Tibial nerve (tissue), 4 donors: Measurements from ENCODE around the gene TMC3. TPM values are rescaled to one million over a fixed set of nuclear protein-coding genes. Genes with fewer than 3 reads are reported as not detected.

Experiments
- DNase-seq, 2 donors: peaks; one replicate each; pipeline ENCODE4 v3.0.0-alpha.2; 2019; ENCODE audit warnings: low spot score in 2 of 2
- H3K27ac ChIP-seq, 4 donors: fragments of 200-600 bp; sonication (generic) in 3 of 4; one replicate each; pipeline ENCODE4 v1.5.1; 2017 to 2019; ENCODE audit warnings: mild to moderate bottlenecking in 1 of 4
- H3K27me3 ChIP-seq, 2 donors: fragments of 200-600 bp; sonication (generic) in 1 of 2; one replicate each; pipeline versions ENCODE4 v1.5.1 to v1.6.0; 2017 to 2019
- H3K36me3 ChIP-seq, 3 donors: fragments of 200-600 bp; sonication (generic); one replicate each; pipeline ENCODE4 v1.5.1; 2018 to 2019
- H3K4me1 ChIP-seq, 4 donors: fragments of 200-600 bp; sonication (generic) in 3 of 4; one replicate each; pipeline ENCODE4 v1.5.1; 2017 to 2019
- H3K4me3 ChIP-seq, 4 donors: fragments of 200-600 bp; sonication (generic) in 3 of 4; one replicate each; pipeline ENCODE4 v1.5.1; 2017 to 2019; ENCODE audit warnings: mild to moderate bottlenecking in 1 of 4, moderate library complexity in 1 of 4
- H3K9me3 ChIP-seq, 4 donors: fragments of 200-600 bp; sonication (generic) in 3 of 4; one replicate each; pipeline ENCODE4 v1.5.1; 2017 to 2019
- EP300 ChIP-seq, 2 donors: sonication (generic); formaldehyde crosslinking; IDR thresholded peaks; one replicate each; pipeline ENCODE4 v1.6.1; 2017; ENCODE audit warnings: antibody characterized with exemption in 2 of 2, mild to moderate bottlenecking in 1 of 2
- POLR2A ChIP-seq, 2 donors: fragments of 450-650 bp; IDR thresholded peaks; one replicate each; pipeline ENCODE4 v1.6.1; 2017; ENCODE audit warnings: antibody characterized with exemption in 2 of 2, mild to moderate bottlenecking in 2 of 2, moderate library complexity in 2 of 2
- WGBS, 2 donors: methylation state at CpG; one replicate each; pipeline ENCODE4 v1.1.5; 2018; 5-methylcytosine and 5-hydroxymethylcytosine counted together
- total RNA-seq, 4 donors: library from RNA; depleted of rRNA; stranded (reverse); fragments of >200 nt; gene quantifications; one replicate each; pipeline ENCODE4 v1.1.0, GENCODE V29; 2016
- TF ChIP-seq, protein P1 (sequence below), 5 experiments: fragments of 200-600 bp in 3 of 5; fragments of 450-650 bp in 2 of 5; sonication (generic) in 3 of 5; IDR thresholded peaks; one replicate each; pipeline ENCODE4 v1.5.1; 2016 to 2019; ENCODE audit warnings: antibody characterized with exemption in 5 of 5, mild to moderate bottlenecking in 3 of 5, moderate library complexity in 2 of 5

TMC3 gene
- total RNA-seq, 4 donors from 2014 or later, result not detected

DNA sequence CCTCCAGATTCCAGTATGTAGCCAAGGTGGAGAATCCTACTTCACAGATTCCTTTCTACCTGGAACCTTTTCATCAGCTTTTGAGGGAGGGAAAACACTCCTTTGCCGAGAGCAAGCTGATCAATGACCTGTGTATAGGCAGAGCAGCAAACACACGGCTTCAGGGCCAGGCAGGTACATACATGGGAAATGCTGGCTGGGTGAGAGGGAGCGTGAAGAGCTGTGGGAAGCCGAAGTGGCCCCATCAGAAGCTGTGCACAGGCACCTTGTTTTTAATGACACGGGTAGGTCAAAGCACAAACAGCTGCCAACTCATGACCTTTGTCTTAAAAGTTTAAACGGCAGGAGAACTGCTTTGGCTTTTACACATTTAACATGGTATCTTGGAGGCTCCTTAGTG, 75.4 kb downstream of the TMC3 start:
- no peaks in the 10 kb centered on the region for H3K9me3 ChIP-seq
- H3K36me3 ChIP-seq, result peaks cover 0 to 60% (median 8%) of the 10 kb centered on the region in 3 donors
- H3K27me3 ChIP-seq, result no peaks in the 10 kb centered on the region
- DNase-seq, result no peak
- H3K4me1 ChIP-seq, result peaks cover 0 to 45% (median 28%) of the 10 kb centered on the region in 4 donors
- no peak for TF ChIP-seq POLR2A (IDR thresholded peaks at IDR 0.05)
- no peak for TF ChIP-seq EP300 (IDR thresholded peaks at IDR 0.05)
- TF ChIP-seq, protein P1, sequence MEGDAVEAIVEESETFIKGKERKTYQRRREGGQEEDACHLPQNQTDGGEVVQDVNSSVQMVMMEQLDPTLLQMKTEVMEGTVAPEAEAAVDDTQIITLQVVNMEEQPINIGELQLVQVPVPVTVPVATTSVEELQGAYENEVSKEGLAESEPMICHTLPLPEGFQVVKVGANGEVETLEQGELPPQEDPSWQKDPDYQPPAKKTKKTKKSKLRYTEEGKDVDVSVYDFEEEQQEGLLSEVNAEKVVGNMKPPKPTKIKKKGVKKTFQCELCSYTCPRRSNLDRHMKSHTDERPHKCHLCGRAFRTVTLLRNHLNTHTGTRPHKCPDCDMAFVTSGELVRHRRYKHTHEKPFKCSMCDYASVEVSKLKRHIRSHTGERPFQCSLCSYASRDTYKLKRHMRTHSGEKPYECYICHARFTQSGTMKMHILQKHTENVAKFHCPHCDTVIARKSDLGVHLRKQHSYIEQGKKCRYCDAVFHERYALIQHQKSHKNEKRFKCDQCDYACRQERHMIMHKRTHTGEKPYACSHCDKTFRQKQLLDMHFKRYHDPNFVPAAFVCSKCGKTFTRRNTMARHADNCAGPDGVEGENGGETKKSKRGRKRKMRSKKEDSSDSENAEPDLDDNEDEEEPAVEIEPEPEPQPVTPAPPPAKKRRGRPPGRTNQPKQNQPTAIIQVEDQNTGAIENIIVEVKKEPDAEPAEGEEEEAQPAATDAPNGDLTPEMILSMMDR (IDR thresholded peaks at IDR 0.05), result no peak
- peak overlapping the region in 2 of 4 donors; percentile 75 to 82 for H3K27ac ChIP-seq
- WGBS, 2 donors, result 69 to 74% methylated on average over 6 of the region's 6 CpGs
- H3K4me3 ChIP-seq, result peak overlapping the region in 2 of 4 donors; percentile 35 to 48

DNA sequence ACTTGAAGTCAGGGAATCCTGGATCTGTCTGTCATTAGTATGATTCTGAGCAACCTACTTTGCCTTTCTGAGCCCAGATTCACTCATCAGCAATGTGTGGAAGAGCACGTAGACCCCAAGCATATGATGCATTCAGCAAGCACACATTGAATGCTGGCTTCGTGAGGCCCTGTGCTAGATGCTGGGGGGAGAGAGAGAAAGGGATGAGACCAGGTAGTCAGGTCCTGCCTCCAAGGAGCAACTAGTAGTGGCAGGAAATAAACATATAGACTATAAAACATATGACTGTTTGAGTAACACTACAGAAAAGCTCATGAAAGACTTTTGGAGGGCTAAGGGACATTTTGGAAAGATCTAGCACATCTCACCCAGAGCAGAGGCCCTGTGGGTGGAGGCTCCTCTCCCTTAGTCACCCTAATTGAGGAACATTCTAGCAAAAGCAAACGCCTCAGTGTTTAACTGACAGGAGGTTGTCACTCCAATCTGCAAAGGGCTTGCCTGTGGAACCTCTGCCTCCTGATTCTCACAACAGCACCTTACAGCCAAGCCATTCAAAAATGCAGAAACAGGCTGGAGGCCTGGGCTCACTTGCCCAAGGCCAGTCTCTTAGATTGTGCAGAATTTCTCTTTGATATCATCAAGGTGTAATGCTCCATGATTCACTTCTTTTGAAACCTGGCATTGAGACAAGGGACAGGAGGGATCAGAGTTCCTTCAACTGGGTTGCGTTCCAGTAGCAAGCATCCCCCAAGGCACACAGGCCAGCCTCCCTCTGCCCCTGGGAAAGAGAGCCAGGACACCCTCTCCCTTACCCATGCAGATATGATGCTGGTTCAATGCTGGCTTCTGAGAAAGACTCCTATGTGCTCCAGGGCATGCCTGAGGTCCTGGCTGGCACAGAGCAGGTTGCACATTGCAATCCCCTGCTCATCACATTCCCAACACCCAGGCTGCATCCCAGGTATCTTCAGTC, 76.1 kb downstream of the TMC3 start:
- Histone ChIP-seq H3K4me1 (peaks cover 0 to 38% (median 23%) of the 10 kb centered on the region in 4 donors), H3K9me3 (no peaks in the 10 kb centered on the region), H3K36me3 (peaks cover 0 to 60% (median 8%) of the 10 kb centered on the region in 3 donors), H3K4me3 (peak overlapping the region in 2 of 4 donors; percentile 35 to 48), H3K27me3 (no peaks in the 10 kb centered on the region), H3K27ac (peak overlapping the region in 3 of 4 donors; percentile 75 to 82 (median 75))
- 79 to 80% methylated on average over 4 of the region's 4 CpGs for WGBS, 2 donors
- TF ChIP-seq, protein P1 (IDR thresholded peaks at IDR 0.05), result no peak
- TF ChIP-seq EP300 (IDR thresholded peaks at IDR 0.05) (no peak), POLR2A (IDR thresholded peaks at IDR 0.05) (no peak)
- no peak for DNase-seq

DNA sequence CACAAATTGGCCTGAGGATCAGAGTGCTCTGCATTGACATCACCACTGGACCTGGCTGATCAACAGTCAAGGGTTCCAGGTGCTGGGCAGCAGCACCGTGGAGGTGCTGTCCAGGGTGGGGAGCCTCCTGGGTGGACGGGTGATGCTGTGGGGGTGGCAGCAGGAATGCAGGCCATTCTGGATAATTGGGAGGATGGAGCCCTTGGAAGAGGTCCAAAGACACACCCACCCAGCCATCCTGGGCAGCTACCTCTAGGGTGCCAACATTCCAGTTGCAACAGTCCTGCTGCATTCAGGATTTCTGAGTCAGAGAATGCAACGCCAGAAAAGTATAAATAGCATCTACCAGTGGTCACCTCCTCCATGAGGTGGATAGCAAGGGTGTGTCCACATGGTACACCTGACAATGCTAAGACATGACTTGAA, 76.9 kb downstream of the TMC3 start:
- no peak for DNase-seq
- WGBS, 2 donors, result 47 to 55% methylated on average over 3 of the region's 3 CpGs
- H3K27me3 ChIP-seq, result no peaks in the 10 kb centered on the region
- peak overlapping the region in 2 of 4 donors; percentile 35 to 48 for H3K4me3 ChIP-seq
- no peaks in the 10 kb centered on the region for H3K9me3 ChIP-seq
- peak overlapping the region in 3 of 4 donors; percentile 75 to 82 (median 75) for H3K27ac ChIP-seq
- peaks cover 0 to 36% (median 20%) of the 10 kb centered on the region in 4 donors for H3K4me1 ChIP-seq
- no peak for TF ChIP-seq EP300 (IDR thresholded peaks at IDR 0.05)
- TF ChIP-seq, protein P1 (IDR thresholded peaks at IDR 0.05), result no peak
- TF ChIP-seq POLR2A (IDR thresholded peaks at IDR 0.05), result no peak
- H3K36me3 ChIP-seq, result peaks cover 0 to 64% (median 8%) of the 10 kb centered on the region in 3 donors

DNA sequence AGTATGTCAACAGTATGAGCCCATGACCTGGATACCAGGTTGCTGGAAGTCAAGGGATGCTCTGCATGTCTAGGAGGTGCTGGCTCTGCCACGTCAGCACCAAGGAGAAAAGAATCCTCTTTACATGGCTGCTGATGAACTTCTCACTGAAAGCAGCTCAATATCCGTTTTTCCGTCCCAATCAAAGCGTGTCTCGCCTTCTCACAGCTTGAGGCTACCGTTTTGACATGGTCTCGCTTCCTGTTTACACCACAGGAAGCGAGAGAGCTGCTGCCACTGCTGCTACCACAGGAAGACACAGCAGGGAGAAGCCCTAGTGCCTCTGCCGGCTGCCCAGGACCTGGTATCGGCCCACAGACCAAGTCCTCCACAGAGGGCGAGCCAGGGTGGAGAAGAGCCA, 77.3 kb downstream of the TMC3 start:
- Histone ChIP-seq H3K27me3 (no peaks in the 10 kb centered on the region), H3K4me1 (peaks cover 0 to 36% (median 19%) of the 10 kb centered on the region in 4 donors), H3K36me3 (peaks cover 0 to 63% (median 4%) of the 10 kb centered on the region in 3 donors), H3K27ac (peak overlapping the region in 3 of 4 donors; percentile 75 to 82 (median 75)), H3K4me3 (peak overlapping the region in 2 of 4 donors; percentile 35 to 48), H3K9me3 (no peaks in the 10 kb centered on the region)
- TF ChIP-seq POLR2A (IDR thresholded peaks at IDR 0.05) (peak in 1 of 2 donors; percentile 45), EP300 (IDR thresholded peaks at IDR 0.05) (peak in 1 of 2 donors; percentile 71)
- TF ChIP-seq, protein P1 (IDR thresholded peaks at IDR 0.05), result no peak
- peak in 1 of 2 donors; percentile 37 for DNase-seq
- 66% methylated on average over 11 of the region's 11 CpGs for WGBS, 2 donors
